OCI-LY3 (cell line): ENCODE measurements around the gene SHROOM2.

Experiments used
- H2AFZ ChIP-seq: fragments of 200-600, 300-600 bp; shearing (Covaris generic); 2 replicates; pipeline ENCODE4 v1.6.0; 2014; ENCODE audit warnings: antibody characterized with exemption, low read depth, low read length
- H3K27ac ChIP-seq: fragments of 200-600, 300-600 bp; sonication (generic); 2 replicates; pipeline ENCODE4 v1.5.1; 2014; ENCODE audit warnings: mild to moderate bottlenecking, low read length, moderate library complexity, mixed read lengths
- H3K27me3 ChIP-seq: fragments of 200-600, 300-600 bp; sonication (generic); 2 replicates; pipeline ENCODE4 v1.6.1; 2014; ENCODE audit warnings: low read depth, low read length, mixed read lengths
- H3K36me3 ChIP-seq: fragments of 200-600, 300-600 bp; sonication (generic); replicated peaks from 2 replicates; pipeline ENCODE3; 2014; ENCODE audit warnings: low read depth, low read length, mixed read lengths
- H3K4me1 ChIP-seq: fragments of 300-600, 200-600 bp; sonication (generic); 2 replicates; pipeline ENCODE4 v1.6.1; 2014; ENCODE audit warnings: low read length, mixed read lengths
- H3K4me2 ChIP-seq: fragments of 200-600, 300-600 bp; sonication (generic); 2 replicates; pipeline ENCODE4 v1.6.1; 2014; ENCODE audit warnings: low read length, mixed read lengths
- H3K4me3 ChIP-seq: fragments of 300-600, 200-600 bp; sonication (generic); 2 replicates; pipeline ENCODE4 v1.5.1; 2014; ENCODE audit warnings: antibody characterized with exemption, mild to moderate bottlenecking, low read length, moderate library complexity
- H3K79me2 ChIP-seq: fragments of 300-600, 200-600 bp; shearing (Covaris generic); 2 replicates; pipeline ENCODE4 v1.6.1; 2014; ENCODE audit warnings: mild to moderate bottlenecking, low read length, mixed read lengths
- H3K9ac ChIP-seq: fragments of 300-600, 200-600 bp; shearing (Covaris generic); 2 replicates; pipeline ENCODE4 v1.6.0; 2014; ENCODE audit warnings: mild to moderate bottlenecking, low read length, moderate library complexity
- H3K9me3 ChIP-seq: fragments of 200-600, 300-600 bp; shearing (Covaris generic); 2 replicates; pipeline ENCODE4 v1.6.1; 2014; ENCODE audit warnings: low read length, mixed read lengths; ENCODE audit not compliant: insufficient read depth
- H4K20me1 ChIP-seq: fragments of 200-600, 300-600 bp; sonication (generic); 2 replicates; pipeline ENCODE4 v1.6.1; 2016; ENCODE audit warnings: low read length, mixed read lengths; ENCODE audit not compliant: insufficient read depth
- EZH2phosphoT487 ChIP-seq: fragments of 200-600 bp; shearing (Covaris generic); IDR thresholded peaks from 2 replicates; pipeline ENCODE4 v1.6.1; 2018; ENCODE audit warnings: antibody characterized with exemption, mixed run types, low read depth
- TF ChIP-seq, protein P1 (sequence below): fragments of 200-600, 300-600 bp; sonication (generic); IDR thresholded peaks from 2 replicates; pipeline ENCODE4 v1.5.1; 2014; ENCODE audit warnings: antibody characterized with exemption, low read length, low read depth

SHROOM2 gene

DNA sequence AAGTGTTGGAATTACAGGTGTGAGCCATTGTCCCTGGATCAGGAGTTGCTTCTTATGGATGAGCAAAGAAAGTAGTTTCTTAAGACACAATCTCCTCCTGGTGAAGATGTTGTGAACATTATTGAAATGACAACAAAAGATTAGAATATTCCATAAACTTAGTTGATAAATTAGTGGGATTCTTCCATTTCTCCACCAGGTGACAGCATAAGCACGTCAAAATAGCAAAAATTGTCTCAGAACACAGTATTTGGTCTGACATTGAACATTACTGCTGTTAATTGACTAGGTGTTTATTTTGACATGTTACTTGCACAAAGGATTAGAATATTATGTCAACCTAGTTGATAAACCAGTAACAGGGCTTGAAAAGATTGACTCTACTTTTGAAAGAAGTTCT lies 202.5 kb downstream of the SHROOM2 start:
- Histone ChIP-seq H3K36me3 (no peaks in the 10 kb centered on the region), H4K20me1 (no peaks in the 10 kb centered on the region), H3K4me3 (no peak overlapping the region), H3K27me3 (no peaks in the 10 kb centered on the region), H3K27ac (no peak overlapping the region), H2AFZ (no peak overlapping the region), H3K4me1 (no peaks in the 10 kb centered on the region), H3K9me3 (no peaks in the 10 kb centered on the region), H3K9ac (no peak overlapping the region), H3K79me2 (no peaks in the 10 kb centered on the region), H3K4me2 (no peak overlapping the region)
- TF ChIP-seq, protein P1, sequence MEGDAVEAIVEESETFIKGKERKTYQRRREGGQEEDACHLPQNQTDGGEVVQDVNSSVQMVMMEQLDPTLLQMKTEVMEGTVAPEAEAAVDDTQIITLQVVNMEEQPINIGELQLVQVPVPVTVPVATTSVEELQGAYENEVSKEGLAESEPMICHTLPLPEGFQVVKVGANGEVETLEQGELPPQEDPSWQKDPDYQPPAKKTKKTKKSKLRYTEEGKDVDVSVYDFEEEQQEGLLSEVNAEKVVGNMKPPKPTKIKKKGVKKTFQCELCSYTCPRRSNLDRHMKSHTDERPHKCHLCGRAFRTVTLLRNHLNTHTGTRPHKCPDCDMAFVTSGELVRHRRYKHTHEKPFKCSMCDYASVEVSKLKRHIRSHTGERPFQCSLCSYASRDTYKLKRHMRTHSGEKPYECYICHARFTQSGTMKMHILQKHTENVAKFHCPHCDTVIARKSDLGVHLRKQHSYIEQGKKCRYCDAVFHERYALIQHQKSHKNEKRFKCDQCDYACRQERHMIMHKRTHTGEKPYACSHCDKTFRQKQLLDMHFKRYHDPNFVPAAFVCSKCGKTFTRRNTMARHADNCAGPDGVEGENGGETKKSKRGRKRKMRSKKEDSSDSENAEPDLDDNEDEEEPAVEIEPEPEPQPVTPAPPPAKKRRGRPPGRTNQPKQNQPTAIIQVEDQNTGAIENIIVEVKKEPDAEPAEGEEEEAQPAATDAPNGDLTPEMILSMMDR = peak; percentile 53
- TF ChIP-seq EZH2phosphoT487 = no peak

DNA sequence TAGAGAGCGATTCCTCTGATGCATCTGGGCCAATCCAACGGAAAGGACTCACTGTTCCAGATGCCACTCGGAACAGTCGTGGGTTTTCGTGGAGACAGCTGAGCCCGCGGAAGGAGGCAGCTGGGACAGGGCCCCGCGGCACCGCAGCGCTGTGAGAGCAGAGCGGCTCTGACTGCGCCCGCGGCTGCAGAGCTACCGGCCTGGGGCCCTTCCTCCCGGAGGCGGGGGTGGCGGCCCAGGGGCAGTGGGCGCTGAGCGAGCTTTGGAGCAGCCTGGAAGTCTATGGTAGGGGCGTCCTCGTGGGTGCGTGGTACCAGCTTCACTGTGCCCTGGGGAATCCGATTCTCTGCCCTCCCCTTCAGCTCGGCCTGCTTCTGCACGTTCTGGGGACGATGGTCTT lies 205.8 kb downstream of the SHROOM2 start:
- Histone ChIP-seq H3K4me1 (no peaks in the 10 kb centered on the region), H3K4me2 (no peak overlapping the region), H3K9ac (no peak overlapping the region), H3K27ac (no peak overlapping the region), H3K4me3 (no peak overlapping the region), H3K27me3 (no peaks in the 10 kb centered on the region), H3K9me3 (no peaks in the 10 kb centered on the region), H3K79me2 (no peaks in the 10 kb centered on the region), H3K36me3 (no peaks in the 10 kb centered on the region), H4K20me1 (no peaks in the 10 kb centered on the region), H2AFZ (no peak overlapping the region)
- TF ChIP-seq EZH2phosphoT487 = no peak
- TF ChIP-seq, protein P1 = no peak

- no peak overlapping the region for H3K27ac ChIP-seq
- H3K36me3 ChIP-seq = no peaks in the 10 kb centered on the region
- no peaks in the 10 kb centered on the region for H3K9me3 ChIP-seq
- H2AFZ ChIP-seq = no peak overlapping the region
- no peaks in the 10 kb centered on the region for H3K27me3 ChIP-seq
- H3K9ac ChIP-seq = no peak overlapping the region
- TF ChIP-seq, protein P1 = no peak
- no peak for TF ChIP-seq EZH2phosphoT487
- H3K4me3 ChIP-seq = no peak overlapping the region
- H3K4me2 ChIP-seq = no peak overlapping the region
- H3K79me2 ChIP-seq = no peaks in the 10 kb centered on the region
- H3K4me1 ChIP-seq = no peaks in the 10 kb centered on the region
- H4K20me1 ChIP-seq = no peaks in the 10 kb centered on the region
These were observed 206.5 kb downstream of the SHROOM2 start for GRCh38 chrX:9992724-9993123.

DNA sequence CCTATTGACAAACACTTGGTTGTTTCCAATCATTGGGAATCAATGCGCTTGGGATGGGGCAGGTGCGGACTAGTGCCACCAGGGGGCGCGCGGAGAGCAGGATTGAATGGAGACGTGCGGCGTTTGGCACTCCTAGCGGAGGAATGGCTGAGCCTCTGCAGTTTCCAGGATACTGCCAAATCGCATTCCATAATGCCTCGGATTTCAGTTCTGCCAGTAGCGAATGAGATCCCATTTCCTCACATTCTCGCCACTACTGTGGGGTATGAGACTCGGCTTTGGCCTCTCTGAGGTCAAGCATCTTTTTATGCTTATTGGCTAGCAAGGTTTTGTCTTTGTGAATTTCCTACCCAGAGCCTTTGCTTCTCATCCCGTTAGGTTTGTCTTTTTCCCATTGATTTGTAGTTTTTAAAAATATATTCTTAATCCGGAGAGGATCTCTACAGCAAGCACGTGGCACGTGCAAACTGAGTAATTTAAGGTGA lies 209.7 kb downstream of the SHROOM2 start:
- TF ChIP-seq, protein P1 = peak; percentile 82
- TF ChIP-seq EZH2phosphoT487 = no peak
- no peaks in the 10 kb centered on the region for H3K79me2 ChIP-seq
- no peak overlapping the region for H3K4me2 ChIP-seq
- H2AFZ ChIP-seq = no peak overlapping the region
- H3K4me1 ChIP-seq = no peaks in the 10 kb centered on the region
- no peaks in the 10 kb centered on the region for H3K27me3 ChIP-seq
- no peaks in the 10 kb centered on the region for H3K9me3 ChIP-seq
- no peak overlapping the region for H3K27ac ChIP-seq
- no peak overlapping the region for H3K9ac ChIP-seq
- H4K20me1 ChIP-seq = no peaks in the 10 kb centered on the region
- H3K36me3 ChIP-seq = no peaks in the 10 kb centered on the region
- H3K4me3 ChIP-seq = no peak overlapping the region
